Panc1 (cell line): ENCODE data around the gene KRT8.

Experiments
- CTCF ChIP-seq: fragments of 450-650 bp; IDR thresholded peaks from 2 replicates; pipeline ENCODE4 v1.5.1; 2017; ENCODE audit warnings: mild to moderate bottlenecking
- POLR2AphosphoS5 ChIP-seq: IDR thresholded peaks from 2 replicates; pipeline ENCODE4 v1.6.1; 2012; ENCODE audit warnings: mild to moderate bottlenecking, low read depth, low read length, moderate library complexity
- REST ChIP-seq, 2 experiments: IDR thresholded peaks; 2 replicates each; pipeline ENCODE4 v1.6.1; 2011 to 2012; ENCODE audit warnings: low read depth in 2 of 2, control low read depth in 1 of 2, low read length in 1 of 2, mild to moderate bottlenecking in 1 of 2, moderate library complexity in 1 of 2; ENCODE audit not compliant: insufficient read depth in 1 of 2
- SIN3A ChIP-seq: IDR thresholded peaks from 2 replicates; pipeline ENCODE4 v1.6.1; 2012; ENCODE audit warnings: low read depth, mild to moderate bottlenecking, low read length, moderate library complexity, borderline replicate concordance; ENCODE audit not compliant: insufficient read depth

DNA sequence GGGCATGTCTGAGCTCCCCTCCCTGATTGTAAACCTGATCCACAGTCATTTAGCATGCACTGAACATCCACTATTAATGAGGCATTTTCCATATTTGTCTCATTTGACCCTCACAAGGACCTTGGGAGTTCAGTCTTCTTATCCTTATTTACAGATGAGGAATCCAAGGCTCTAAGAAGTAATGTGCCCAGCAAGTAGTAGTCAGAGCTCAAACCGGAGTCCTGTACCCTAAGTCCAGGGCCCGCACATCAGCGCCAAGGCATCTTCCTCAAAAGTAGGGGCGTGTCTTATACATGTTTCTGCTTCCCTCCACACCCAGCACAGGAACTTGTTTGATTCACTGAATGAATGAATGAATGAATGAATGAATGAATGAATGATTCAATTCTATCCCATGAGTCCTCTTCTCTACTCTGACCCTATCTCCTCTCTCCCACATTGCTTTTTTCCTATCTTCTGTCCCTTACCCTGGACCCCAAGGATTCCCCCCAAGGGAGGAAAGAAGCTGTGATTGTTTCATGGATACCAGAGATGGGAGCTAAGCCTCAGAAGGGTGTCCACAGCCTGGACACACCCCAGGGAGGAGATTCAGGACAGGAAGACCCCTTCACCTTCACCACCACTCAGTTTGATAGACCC, 21.8 kb upstream of the KRT8 start:
- no peak for TF ChIP-seq CTCF
- TF ChIP-seq POLR2AphosphoS5, result no peak
- TF ChIP-seq REST (IDR thresholded peaks at IDR 0.05; ENCODE audit: insufficient read depth in 1 of 2, low read depth in 2 of 2, low read length in 1 of 2), result no peak
- no peak for TF ChIP-seq SIN3A
